Measurements from ENCODE around the gene OTOA.
"Not testable (repeated sequence)": the region's sequence is repeated elsewhere in the genome, so short reads cannot be mapped to it uniquely, and the experiment has no call there.

OTOA gene

DNA sequence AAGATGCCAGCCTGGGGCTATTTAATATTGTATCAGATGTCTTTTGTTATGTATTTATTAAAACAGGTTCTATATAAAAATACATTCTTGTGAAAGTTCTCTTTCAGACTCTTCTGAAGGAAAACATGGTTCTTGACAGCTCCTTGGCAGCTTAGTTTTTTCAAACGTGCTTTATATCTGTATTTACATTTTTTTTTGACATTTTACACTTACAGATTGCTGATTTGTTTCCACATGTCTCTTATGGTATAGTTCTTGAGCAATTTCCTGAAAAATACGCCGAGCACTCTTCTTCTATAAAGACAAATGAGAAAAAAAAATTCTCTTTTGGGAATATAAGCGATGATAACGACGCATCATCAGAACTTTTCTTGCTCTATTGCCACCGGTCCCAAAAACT, 20.9 kb upstream of the OTOA start:
- no peak for DNase-seq

DNA sequence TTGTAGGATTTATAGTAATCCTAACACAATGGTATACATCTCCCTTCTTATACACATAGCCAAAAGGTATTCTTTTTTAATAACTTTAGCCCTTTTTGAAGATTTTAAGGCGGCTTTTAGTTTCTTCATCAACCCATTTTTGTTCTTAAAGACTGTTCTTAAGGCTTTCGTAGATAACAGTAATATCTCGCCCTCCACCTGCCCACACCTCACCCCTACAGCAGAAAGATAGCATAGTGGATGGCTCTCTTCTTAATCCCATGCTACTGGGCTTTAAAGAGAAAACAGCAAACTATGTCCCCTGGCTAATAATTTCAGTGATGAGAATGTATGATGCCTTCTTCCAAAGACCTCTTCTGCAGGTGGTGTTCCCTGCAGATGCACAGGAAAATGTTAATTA, 20.0 kb upstream of the OTOA start:
- DNase-seq, result no peak

DNA sequence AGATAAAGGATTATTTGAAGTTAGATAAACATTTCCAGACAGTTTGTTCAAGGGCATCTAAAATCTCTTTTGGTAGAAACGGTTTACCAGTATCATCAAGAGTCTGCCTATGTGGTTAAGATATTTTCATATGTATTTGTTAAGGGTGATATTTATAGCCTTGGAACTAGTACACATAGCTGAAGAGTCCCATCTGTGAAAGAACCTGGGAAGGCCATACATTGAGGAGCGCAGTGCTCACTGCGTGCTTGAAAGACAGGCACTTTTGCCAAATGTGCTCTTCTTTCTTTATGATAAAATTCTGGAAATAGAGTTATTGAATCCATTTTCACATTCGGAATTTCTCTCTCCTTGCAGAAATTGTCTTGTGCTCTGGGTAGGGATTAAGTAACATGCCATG, 19.1 kb upstream of the OTOA start:
- DNase-seq, result no peak

DNA sequence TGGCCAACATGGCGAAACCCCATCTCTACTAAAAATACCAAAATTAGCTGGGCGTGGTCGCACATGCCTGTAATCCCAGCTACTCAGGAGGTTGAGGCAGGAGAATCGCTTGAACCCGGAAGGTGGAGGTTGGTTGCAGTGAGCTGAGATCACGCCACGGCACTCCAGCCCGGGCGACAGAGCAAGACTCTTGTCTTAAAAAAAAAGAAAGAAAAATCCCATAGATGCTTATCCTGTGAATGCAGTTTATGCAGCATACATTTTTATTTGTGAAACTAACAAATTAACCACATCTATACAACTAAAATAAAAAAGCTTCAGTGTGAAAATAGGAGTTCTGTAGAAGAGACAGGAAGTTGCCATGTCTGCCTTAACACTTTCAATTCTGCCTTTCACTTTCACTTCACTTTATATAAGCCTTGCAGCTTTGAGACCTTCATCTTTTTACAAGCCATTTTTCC, 18.5 kb upstream of the OTOA start:
- DNase-seq, result no peak

DNA sequence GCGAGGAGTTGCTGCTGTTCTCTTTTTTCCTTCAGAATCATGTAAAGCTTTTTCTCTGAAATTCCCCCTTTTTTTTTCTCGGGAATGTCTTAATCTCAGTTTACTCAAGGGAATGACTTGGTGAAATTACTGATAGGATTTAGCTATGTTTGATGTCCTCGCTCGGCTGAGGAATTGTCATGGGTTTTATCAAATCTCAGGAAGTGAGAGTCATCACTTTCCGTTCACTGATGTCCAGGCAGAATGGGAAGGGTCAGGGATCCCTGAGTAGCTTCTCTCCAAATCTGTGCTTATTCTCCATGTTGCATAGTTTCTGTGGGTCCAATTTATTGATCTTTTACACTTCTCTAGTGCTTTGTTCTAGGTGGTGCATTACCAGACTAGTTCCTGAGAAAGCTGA, 17.7 kb upstream of the OTOA start:
- DNase-seq, result no peak

DNA sequence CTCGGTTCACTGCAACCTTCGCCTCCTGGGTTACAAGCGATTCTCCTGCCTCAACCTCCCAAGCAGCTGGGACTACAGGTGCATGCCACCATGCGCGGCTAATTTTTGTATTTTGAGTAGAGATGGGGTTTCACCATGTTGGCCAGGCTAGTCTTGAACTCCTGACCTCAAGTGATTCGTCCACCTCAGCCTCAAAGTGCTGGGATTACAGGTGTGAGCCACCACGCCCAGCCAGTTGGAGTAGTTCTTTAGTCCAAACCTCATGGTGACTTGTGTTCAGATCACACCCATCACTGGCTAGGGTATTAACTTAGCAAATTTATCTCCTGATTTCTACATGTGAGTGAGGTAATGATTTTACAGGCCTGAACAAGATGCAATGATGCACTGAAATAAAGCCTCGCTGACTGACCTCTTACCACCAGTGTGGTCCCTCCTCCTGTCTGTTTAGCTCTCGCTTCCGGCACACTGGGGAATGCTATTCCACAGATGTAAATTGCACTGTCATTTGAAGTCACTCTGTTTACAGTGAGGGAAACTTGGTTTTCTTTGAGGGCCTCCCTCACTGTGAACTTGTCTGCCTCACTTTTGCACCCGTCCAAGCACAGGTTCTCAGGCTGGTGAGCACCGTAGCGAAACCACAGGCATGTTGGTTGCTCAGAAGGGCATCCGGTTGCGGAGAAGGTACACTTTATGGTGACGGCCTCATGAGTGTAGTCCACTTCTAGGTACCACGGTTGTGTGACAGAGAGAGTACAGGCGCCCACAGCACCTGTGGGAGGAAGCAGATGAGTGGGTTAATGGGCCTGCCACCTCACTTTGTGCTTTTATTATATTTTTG, 16.8 kb upstream of the OTOA start:
- no peak for DNase-seq

DNA sequence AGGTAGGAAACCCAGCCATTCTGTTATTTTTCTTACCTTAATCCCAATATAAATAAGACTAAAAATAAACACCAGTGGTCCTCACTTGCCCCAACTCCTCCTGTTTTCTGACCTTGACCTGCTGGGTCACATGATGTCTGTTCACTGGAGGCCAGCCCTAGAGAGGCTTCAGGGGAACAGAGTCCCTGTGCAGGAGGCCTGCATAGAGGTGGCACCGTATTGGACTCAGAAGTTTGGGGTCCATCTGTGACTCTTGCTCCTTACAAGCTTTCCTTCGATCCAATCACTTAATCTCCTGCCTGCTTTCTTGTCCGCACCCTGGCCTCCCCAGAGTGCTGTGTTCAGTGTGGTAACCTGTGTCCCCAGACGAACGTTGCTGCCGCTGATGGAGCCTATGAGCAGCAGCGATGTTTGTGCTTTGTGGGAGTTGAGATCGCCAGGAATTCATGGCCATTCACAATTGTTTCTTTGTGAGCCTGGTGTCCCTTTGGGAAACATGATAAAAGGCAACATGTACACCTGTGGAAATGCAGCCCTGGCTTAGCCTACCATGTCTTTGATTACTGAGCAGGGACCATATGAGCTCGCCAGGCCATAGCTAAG, 16.1 kb upstream of the OTOA start:
- DNase-seq, result no peak

DNA sequence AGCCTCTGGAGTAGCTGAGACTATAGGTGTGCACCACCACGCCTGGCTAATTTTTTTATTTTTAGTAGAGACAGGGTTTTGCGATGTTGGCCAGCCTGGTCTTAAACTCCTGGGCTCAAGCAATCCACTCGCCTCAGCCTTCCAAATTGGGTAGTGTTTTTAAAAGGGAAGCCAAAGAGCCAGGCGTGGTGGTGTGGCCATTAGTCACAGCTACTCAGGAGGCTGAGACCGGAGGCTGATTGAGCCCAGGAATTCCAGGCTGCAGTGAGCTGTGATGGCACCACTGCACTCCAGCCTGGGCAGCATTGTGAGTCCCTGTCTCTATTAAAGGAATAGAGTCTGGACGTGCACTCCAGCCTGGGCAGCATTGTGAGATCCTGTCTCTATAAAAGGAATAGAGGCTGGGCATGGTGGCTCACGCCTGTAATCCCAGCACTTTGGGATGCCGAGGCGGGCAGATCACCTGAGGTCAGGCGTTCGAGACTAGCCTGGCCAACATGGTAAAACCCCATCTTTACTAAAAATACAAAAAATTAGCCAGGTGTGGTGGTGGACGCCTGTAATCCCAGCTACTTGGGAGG, 13.9 kb upstream of the OTOA start:
- DNase-seq, result not testable (repeated sequence)

DNA sequence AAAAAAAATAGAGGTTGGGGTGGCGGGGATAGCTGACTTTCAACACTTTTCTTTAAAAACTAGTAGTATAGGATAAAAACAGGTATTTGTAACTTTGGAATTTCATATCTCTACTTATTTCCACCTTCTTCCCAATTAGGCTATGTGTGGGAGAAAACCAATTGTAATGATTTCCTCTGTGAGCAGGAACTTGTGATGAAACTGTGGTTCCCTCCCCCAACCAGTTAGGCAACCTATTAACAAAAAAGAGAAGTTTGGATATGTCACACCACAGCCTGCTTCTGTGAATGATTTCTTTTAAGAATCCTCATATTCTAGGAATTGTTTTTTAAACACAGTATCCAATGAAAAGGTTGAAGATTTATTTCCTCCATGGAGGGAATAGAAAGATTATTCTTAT, 13.2 kb upstream of the OTOA start:
- no peak for DNase-seq

DNA sequence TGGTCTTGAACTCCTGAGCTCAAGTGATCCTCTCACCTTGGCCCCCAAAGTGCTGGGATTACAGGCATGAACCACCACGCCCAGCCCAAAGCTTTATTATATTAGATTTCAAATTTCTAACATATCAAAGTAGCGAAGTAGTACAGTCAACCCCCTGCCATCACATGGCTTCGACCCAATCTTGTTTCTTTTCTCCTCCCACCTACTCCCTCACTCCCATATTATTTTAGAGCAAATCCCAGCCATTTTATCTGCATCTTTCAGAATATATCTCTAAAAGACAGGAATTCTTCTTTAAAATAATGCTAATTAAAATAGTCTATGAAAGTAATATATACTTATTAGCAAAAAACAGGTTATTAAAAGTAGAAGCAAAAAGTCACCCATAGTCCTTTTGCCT, 12.3 kb upstream of the OTOA start:
- DNase-seq, result no peak

DNA sequence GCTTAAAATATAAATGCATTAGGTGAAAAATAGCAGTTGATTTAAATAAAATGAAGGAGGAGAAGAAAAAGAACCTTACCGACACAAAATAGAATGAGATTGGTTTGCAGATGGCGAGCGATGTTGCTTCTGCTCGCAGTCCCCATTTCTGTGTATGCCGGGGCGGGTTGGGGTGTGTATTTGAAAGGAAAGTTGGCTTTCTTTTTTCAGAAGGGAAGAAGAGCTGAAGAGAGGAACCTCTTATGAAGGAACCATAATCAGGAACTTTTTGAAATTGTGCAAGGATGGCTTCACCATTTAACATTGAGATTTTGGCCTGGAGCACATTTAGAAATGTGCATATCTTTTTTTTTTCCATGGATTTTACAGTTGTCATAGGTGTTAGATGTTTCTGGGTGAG, 11.3 kb upstream of the OTOA start, which contains the start of gene IGSF6:
TSS of gene IGSF6 (minus strand) at position 156 of the 400 bp plus-strand sequence. CDS start at position 146, 10 bp downstream.
- DNase-seq, result no peak

DNA sequence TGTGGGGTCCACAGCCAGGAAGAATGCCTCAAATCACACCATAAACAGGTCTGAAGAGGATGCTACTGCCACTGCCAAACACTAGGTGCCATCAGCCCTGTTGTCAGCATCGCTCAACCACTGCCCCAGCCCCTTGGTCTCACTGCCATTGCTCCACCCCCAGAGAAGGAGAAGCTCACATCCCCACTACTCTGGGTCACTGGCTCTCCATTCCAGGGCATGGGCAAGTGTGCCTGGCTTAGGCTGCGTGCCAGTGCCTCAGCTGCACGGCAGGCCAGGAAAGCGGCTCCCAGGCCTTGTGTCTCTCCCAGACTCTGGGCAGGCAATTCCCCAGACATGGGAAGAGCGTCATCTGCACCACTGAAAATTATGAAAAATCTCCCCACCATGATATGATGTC, 10.2 kb upstream of the OTOA start:
- no peak for DNase-seq

DNA sequence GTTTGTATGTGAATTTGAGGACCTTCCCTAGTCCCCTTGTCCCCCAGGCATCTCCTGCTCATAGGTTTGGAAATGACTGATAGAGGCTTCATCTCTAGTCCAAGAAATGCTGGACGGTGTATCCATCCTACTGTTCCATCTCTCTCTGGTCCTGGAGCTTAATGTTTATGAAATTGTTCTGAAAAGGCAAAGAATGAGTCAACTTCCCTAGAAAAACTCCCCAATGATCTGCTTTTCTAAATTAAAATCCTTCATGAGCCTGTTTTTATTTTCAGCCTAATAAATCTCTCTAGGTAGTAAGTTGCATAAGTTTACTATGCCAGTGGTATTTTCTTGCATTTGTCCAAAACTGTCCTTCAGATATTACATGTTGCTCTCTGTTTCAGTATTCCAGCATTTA, 9.3 kb upstream of the OTOA start:
- no peak for DNase-seq

DNA sequence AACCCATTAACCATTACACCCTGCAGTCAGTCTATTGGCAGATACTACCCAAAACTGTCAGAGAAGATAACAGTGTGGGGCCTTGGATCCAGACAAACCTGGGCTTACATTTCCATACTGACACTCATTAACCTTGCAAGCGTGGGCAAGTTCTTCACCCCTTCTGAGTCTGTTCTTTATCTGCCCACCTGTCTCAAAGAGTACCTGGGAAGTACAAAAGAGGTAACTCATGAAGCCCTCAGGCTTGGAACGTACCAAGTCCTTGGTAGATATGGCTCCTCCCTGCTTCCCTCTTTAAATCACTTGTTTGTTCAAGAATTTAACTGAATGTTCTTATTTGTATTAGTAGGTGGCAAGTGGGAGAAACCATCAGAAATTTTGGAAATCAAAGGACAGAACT, 8.9 kb upstream of the OTOA start:
- DNase-seq, result no peak

DNA sequence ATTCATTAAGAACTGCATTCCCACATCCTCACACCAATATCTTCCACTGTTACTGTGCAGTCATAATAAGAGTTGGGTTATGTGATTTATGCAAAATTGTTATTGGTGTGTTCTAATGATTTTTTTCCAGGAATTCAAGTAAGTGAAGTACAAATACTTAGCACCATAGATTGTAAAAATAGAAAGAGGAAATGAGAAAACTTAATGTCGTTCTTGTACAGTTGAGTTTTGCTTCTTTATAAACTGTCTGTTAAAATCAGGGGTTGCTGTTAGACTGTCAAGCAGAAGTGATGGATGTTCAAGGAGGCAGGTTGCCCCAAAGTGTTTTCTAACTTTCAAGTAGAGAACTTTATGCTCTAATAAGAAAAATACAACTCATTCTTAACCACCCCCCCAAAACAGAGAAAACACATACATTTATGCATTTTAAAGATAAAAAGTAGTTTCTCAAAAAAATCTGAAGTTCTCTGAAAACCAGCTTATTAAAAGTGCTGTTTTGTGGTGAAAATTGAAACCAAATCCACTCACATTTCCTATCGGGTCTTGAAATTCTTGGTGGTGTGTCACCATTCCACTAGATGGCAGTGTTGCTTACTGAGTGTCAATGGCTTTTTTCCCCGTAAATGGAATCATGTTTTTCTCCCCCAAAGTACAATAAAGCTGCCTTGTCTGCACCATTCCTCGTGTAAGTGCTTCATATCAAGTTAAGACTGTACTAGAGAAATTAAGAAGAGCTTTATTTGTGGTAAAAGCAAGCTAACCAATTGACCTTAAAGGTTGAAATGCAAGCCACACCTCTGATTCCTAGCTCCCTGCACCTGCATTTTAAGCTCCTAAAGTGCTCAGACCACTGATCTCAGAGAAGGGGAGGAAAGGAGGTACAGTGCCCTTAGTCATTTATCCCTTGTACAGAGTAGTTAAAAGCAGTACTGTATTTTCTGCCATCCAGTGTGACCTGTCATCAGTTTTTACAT, 6.7 kb upstream of the OTOA start:
- no peak for DNase-seq

DNA sequence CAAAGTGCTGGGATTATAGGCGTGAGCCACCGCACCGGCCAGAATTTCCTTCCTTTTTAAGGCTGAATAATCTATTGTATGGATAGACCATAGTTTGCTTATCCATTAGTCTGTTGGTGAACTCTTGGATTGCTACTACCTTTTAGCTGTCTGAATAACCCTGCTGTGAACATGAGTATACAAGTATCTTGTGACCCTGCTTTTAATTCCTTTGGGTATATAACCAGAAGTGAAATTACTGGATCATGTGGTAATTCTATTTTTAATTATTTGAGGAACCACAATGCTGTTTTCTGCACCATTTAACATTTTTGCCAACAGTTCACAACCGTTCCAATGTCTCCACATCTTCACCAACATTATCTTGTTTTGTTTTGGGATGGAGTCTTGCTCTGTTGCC, 4.6 kb upstream of the OTOA start:
- DNase-seq, result no peak

DNA sequence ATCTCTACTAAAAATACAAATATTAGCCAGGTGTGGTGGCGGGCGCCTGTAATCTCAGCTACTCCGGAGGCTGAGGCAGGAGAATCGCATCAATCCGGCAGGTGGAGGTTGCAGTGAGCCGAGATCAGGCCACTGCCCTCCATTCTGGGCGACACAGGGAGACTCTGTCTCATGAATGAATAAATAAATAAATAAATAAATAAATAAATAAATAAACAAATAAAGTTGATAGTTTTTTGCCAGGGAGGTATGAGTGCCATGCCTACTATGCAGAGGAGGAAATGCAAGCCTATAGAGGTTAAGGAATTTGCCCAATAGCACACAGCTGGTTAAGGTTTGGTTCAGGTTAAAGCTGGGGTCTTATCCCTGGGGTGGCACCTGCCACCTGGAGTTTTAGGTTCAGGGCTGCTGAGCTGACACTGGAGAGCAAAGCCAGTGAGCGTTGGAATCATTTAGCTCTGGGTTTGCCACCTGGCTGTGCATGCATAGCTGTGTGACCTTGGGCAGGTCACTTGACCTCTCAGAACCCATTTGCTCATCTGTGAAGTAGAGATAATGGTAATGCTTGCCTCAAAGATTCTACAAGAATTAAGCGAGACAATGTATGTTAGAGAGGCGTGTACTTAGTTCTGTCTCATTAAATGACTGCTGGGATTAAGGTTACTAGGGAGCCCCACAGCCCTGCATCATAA, 1.2 kb downstream of the OTOA start:
- DNase-seq, result no peak

DNA sequence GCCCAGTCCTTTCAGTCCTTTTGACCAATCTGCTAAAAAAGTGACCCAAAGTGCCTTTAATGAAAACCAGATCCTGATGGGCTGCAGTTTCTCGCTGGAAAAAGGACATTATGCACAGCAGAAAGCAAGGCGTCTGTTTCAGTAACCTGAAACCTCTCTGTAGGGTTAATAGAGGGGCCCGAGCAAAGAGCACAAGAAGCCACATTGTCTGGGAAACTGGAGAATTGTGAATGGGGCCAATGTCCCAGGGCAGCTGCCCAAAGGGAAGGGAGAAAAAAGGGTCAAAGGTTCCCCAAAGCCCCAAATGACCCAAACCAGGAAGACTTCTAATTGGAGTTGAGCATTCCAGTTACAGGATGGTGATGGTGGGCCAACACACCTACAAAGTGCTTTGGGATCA, 3.0 kb downstream of the OTOA start:
- peak; percentile 73 for DNase-seq

DNA sequence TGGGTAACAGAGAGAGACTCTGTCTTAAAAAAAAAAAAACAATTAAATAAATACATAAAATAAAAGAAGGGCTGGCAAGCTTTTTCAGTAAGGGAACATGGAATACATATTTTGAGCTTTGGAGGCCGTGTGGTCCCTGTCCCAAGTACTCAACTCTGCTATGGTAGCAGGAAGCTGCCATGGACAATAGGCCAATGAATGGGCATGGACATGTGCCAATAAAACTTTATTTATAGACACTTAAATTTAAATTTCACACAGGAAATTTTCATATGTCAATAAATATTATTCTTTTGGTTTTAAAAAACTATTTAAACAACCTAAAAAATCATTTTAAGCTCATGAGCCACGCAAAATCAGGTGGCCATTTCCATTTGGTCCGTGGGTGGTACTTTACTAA, 3.8 kb downstream of the OTOA start:
- no peak for DNase-seq

DNA sequence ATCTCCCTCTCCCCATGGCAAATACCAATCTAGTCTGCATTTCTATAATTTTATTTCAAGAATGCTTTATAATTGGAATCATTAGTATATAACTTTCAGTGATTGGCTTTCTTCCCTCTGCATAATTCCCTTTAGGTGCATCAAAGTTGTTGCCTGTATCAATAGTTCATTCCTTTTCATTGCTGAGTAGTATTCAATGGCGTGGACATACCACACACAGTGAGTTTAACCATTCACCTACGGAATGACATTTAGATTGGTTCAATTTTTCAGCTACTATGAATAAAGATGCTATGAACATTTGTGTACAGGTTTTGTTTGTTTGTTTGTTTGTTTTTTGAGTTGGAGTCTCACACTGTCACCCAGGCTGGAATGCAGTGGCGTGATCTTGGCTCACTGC, 9.7 kb downstream of the OTOA start:
- DNase-seq, result no peak

DNA sequence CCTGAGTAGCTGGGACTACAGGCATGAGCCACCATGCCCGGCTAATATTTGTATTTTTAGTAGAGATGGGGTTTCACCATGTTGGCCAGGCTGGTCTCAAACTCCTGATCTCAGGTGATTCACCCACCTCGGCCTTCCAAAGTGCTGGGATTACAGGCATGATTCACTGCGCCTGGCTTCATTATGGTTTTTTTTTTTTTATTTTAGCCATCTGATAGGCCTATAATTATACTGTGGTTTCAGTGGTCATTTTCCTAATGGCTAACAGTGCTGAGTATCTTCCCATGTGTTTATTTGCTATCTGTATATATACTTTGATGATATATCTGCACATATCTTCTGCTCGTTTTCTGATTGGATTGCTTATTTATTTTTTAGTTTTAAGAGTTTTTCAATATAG, 10.7 kb downstream of the OTOA start:
- DNase-seq, result not testable (repeated sequence)

DNA sequence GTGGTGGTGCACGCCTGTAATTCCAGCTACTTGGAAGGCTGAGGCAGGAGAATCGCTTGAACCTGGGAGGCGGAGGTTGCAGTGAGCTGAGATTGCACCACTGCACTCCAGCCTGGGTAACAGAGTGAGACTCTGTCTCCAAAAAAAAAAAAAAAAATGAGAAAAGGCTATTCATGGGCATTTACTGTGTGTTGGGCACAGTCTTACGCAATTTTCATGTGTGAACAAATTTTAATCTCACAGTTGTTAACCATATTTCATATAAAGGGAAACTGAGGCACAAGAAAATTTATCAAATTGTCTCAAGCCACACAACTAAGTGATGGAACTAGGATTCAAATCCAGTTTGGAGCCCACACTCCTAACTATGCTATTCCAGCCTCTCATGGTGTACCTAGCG, 16.9 kb downstream of the OTOA start:
- DNase-seq, result not testable (repeated sequence)
